Left ventricle myocardium inferior (tissue), 1 donor: ENCODE data around the gene VWA7. TPM values are rescaled to one million over a fixed set of nuclear protein-coding genes. Genes with fewer than 3 reads are reported as not detected.

ENCODE experiments used
- DNase-seq: peaks from one replicate; pipeline ENCODE4 v3.0.0-alpha.2; 2020
- H3K27ac ChIP-seq: fragments of 200-600 bp; replicated peaks from 2 replicates; pipeline ENCODE4 v1.8.0; 2021
- H3K27me3 ChIP-seq: fragments of 200-600 bp; 2 replicates; pipeline ENCODE4 v1.8.0; 2021; ENCODE audit warnings: low read depth
- H3K36me3 ChIP-seq: fragments of 200-600 bp; 2 replicates; pipeline ENCODE4 v1.8.0; 2021
- H3K4me1 ChIP-seq: fragments of 200-600 bp; 2 replicates; pipeline ENCODE4 v1.8.0; 2021
- H3K4me3 ChIP-seq: fragments of 200-600 bp; 2 replicates; pipeline ENCODE4 v1.8.0; 2021; ENCODE audit warnings: mild to moderate bottlenecking, moderate library complexity
- H3K9me3 ChIP-seq: fragments of 200-600 bp; replicated peaks from 2 replicates; pipeline ENCODE4 v1.8.0; 2021
- CTCF ChIP-seq: fragments of 200-600 bp; IDR thresholded peaks from 2 replicates; pipeline ENCODE4 v1.8.0; 2021; ENCODE audit warnings: antibody characterized with exemption, mild to moderate bottlenecking, borderline replicate concordance
- intact Hi-C: fragments of 100-400 bp; cut with micrococcal nuclease; formaldehyde crosslinking; loops from one replicate; pipeline ENCODE4 v1.11.0; 2022
- total RNA-seq: library from RNA; stranded (reverse); fragmentation: NEBNext Ultra II Directional; extraction: Animal tissue kit (Norgen Biotek cat#: 25700); gene quantifications from one replicate; pipeline ENCODE4 v1.2.1, GENCODE V29; 2021
- donor health status: DM: no; HTN: yes; CAD: no; lungs with severe emphysema.

The VWA7 gene
- total RNA-seq, 1 donor from 2014 or later: 14.7 TPM

DNA sequence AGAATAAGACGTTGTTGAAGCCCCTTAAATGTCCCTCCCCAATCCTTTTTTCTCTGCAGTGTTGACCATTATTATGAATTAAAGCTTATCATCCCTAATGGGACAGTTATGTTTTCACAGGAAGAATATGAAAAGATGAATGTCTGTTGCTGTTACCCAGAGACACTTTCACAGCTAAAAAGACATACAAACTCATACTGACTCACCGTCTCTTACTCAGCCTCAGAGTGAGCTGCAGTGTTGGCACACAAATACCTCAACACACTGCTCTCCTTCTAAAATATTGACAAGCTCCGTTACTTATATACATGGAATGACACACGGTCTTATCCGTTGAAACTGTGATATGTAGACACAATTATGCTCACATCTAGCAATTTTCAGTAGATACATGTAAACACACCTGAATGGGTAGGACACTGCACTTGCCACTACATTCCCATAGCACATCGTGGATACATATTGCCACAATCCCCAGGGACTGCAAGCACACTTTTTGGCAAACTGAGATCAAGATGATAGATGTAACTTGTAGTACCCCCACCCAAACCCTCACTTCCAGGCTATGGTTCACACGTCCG is 24.3 kb downstream of the VWA7 start:
- no peak for TF ChIP-seq CTCF
- Histone ChIP-seq H3K4me3 (no peak overlapping the region), H3K27ac (no peak overlapping the region), H3K4me1 (no peaks in the 10 kb centered on the region), H3K9me3 (no peaks in the 10 kb centered on the region), H3K27me3 (no peaks in the 10 kb centered on the region), H3K36me3 (no peaks in the 10 kb centered on the region)
- intact Hi-C loops: no loop called here
- no peak for DNase-seq

DNA sequence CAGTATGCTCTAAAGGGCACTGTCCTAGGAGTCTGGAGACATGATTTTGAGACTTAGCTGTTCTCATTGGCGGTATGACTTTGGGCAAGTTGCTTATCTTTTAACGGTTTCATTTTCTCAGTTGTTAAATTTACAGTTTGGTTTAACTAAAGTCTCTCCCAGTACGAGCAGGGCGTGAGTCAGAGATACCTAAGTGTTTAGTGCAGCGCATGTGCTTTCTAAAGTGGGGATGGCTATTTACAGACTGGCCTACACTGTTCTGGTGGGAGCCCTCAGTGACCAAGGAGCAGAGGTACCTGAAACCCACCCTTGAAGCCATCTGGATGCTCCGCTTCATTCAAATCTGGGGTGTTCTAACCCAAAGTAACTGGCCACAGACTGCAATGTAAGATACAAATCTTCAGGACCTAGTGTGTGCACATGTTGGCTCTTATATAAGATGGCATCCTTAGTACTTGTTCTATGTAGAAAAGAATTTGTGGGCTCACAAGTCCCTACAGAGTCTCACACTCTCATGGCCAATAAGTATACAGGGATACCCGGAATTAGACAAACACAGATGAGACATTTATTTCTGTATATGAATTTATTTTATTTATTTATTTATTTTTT is 26.6 kb downstream of the VWA7 start:
- intact Hi-C loops: no loop called here
- Histone ChIP-seq H3K4me1 (no peaks in the 10 kb centered on the region), H3K36me3 (no peaks in the 10 kb centered on the region), H3K9me3 (no peaks in the 10 kb centered on the region), H3K27ac (no peak overlapping the region), H3K27me3 (no peaks in the 10 kb centered on the region), H3K4me3 (no peak overlapping the region)
- DNase-seq: no peak
- no peak for TF ChIP-seq CTCF

- H3K4me3 ChIP-seq: no peak overlapping the region
- H3K27ac ChIP-seq: no peak overlapping the region
- no peak for TF ChIP-seq CTCF
- no peaks in the 10 kb centered on the region for H3K27me3 ChIP-seq
- H3K36me3 ChIP-seq: no peaks in the 10 kb centered on the region
- intact Hi-C loops: no loop called here
- H3K4me1 ChIP-seq: no peaks in the 10 kb centered on the region
- no peak for DNase-seq
- no peaks in the 10 kb centered on the region for H3K9me3 ChIP-seq
Observed at GRCh38 chr6:31749301-31750036, 27.7 kb downstream of the VWA7 start.

GRCh38 chr6:31744422-31744821 is 32.7 kb downstream of the VWA7 start:
- no peak for TF ChIP-seq CTCF
- H3K4me1 ChIP-seq: peaks cover 12% of the 10 kb centered on the region
- no peaks in the 10 kb centered on the region for H3K27me3 ChIP-seq
- no peak for DNase-seq
- H3K36me3 ChIP-seq: no peaks in the 10 kb centered on the region
- no peaks in the 10 kb centered on the region for H3K9me3 ChIP-seq
- no peak overlapping the region for H3K4me3 ChIP-seq
- intact Hi-C loops: no loop called here
- no peak overlapping the region for H3K27ac ChIP-seq

GRCh38 chr6:31742894-31743293 is 34.2 kb downstream of the VWA7 start:
- DNase-seq: no peak
- intact Hi-C loops: no loop called here

More at GRCh38 chr6:31742894-31743293, 34.2 kb downstream of the VWA7 start:
- no peak overlapping the region for H3K4me3 ChIP-seq
- TF ChIP-seq CTCF: no peak
- no peaks in the 10 kb centered on the region for H3K9me3 ChIP-seq
- H3K27me3 ChIP-seq: no peaks in the 10 kb centered on the region
- H3K4me1 ChIP-seq: peaks cover 26% of the 10 kb centered on the region
- H3K27ac ChIP-seq: no peak overlapping the region
- H3K36me3 ChIP-seq: no peaks in the 10 kb centered on the region
